Measurements from ENCODE around the gene TPCN2. TPM values are rescaled to one million over a fixed set of nuclear protein-coding genes. Genes with fewer than 3 reads are reported as not detected.

Gene TPCN2
- total RNA-seq, 1 donor from 2014 or later: 9.5 TPM

GRCh38 chr11:69104212-69104855 lies 55.6 kb downstream of the TPCN2 start:
- Mint-ChIP-seq H3K36me3 (ENCODE audit: low read depth, unreplicated experiment) (peaks cover 4% of the 10 kb centered on the region), H3K27ac (ENCODE audit: unreplicated experiment) (no peak overlapping the region), H3K4me3 (ENCODE audit: unreplicated experiment) (no peak overlapping the region), H3K4me1 (ENCODE audit: low read depth, unreplicated experiment) (no peaks in the 10 kb centered on the region), H3K27me3 (ENCODE audit: low read depth, unreplicated experiment) (peaks cover 57% of the 10 kb centered on the region), H3K9me3 (ENCODE audit: unreplicated experiment) (peaks cover 3% of the 10 kb centered on the region)
- H3K79me2 ChIP-seq (ENCODE audit: insufficient read depth, low read length): no peaks in the 10 kb centered on the region
- H3K4me2 ChIP-seq (ENCODE audit: low read length): no peak overlapping the region
- no peak overlapping the region for H3K27ac ChIP-seq (ENCODE audit: low read depth, low read length)
- peaks cover 7% of the 10 kb centered on the region for H3K27me3 ChIP-seq (ENCODE audit: insufficient read depth, low read length)
- no peaks in the 10 kb centered on the region for H3K36me3 ChIP-seq (ENCODE audit: insufficient read depth, low read length)
- H3K4me3 ChIP-seq (ENCODE audit: insufficient read depth, low read depth, low read length): no peak overlapping the region
- DNase-seq (ENCODE audit: low read depth) (no peak), FAIRE-seq (no peak)
- H3K9ac ChIP-seq (ENCODE audit: low read length): no peak overlapping the region
- H4K20me1 ChIP-seq (ENCODE audit: insufficient read depth, low read length): peaks cover 2% of the 10 kb centered on the region
- peaks cover 8% of the 10 kb centered on the region for H3K9me3 ChIP-seq (ENCODE audit: insufficient read depth, low read depth, low read length)
- H3K4me1 ChIP-seq (ENCODE audit: insufficient read depth, low read length): no peaks in the 10 kb centered on the region
- TF ChIP-seq CTCF (IDR thresholded peaks at IDR 0.05; ENCODE audit: insufficient read depth, low read depth, low read length) (no peak), EZH2 (IDR thresholded peaks at IDR 0.05; ENCODE audit: insufficient read depth, low read length) (no peak)
- no peak overlapping the region for H2AFZ ChIP-seq (ENCODE audit: low read depth, low read length)

DNA sequence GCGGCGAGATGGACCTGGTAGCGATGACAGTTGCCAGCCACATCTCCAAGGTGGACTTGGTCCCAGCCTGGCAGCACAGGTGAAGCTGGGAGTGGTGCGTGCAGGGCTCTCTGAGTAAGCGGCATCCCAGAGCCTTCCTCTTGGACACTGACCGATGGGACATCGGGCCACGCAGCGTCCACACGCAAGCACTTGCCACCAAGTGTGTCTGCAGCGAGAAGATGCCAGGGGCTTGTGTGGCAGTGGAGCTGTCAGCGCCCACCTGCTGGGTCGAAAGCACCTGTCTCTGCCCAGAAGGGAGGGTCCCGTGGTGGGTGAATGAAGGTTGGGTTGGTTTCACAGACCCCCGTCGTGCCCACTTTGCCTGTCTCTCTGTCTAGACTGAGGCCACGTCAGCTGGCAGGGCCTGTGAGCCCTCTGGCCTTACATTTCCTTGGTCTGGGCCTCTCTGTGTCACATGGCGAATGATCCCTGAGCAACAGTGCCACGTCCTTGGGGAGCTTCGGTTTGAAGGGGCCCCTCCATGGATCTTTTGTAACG lies 56.2 kb downstream of the TPCN2 start:
- no peaks in the 10 kb centered on the region for H3K4me1 Mint-ChIP-seq (ENCODE audit: low read depth, unreplicated experiment)
- peaks cover 2% of the 10 kb centered on the region for H4K20me1 ChIP-seq (ENCODE audit: insufficient read depth, low read length)
- FAIRE-seq (no peak), DNase-seq (ENCODE audit: low read depth) (no peak)
- H3K9me3 Mint-ChIP-seq (ENCODE audit: unreplicated experiment): peaks cover 3% of the 10 kb centered on the region
- peaks cover 8% of the 10 kb centered on the region for H3K9me3 ChIP-seq (ENCODE audit: insufficient read depth, low read depth, low read length)
- peaks cover 57% of the 10 kb centered on the region for H3K27me3 Mint-ChIP-seq (ENCODE audit: low read depth, unreplicated experiment)
- H3K36me3 ChIP-seq (ENCODE audit: insufficient read depth, low read length): no peaks in the 10 kb centered on the region
- H3K27me3 ChIP-seq (ENCODE audit: insufficient read depth, low read length): peaks cover 3% of the 10 kb centered on the region
- no peaks in the 10 kb centered on the region for H3K79me2 ChIP-seq (ENCODE audit: insufficient read depth, low read length)
- H3K27ac Mint-ChIP-seq (ENCODE audit: unreplicated experiment): no peak overlapping the region
- H2AFZ ChIP-seq (ENCODE audit: low read depth, low read length): no peak overlapping the region
- H3K4me1 ChIP-seq (ENCODE audit: insufficient read depth, low read length): no peaks in the 10 kb centered on the region
- TF ChIP-seq CTCF (IDR thresholded peaks at IDR 0.05; ENCODE audit: insufficient read depth, low read depth, low read length) (no peak), EZH2 (IDR thresholded peaks at IDR 0.05; ENCODE audit: insufficient read depth, low read length) (no peak)
- no peak overlapping the region for H3K4me3 ChIP-seq (ENCODE audit: insufficient read depth, low read depth, low read length)
- H3K27ac ChIP-seq (ENCODE audit: low read depth, low read length): no peak overlapping the region
- no peak overlapping the region for H3K9ac ChIP-seq (ENCODE audit: low read length)
- no peak overlapping the region for H3K4me3 Mint-ChIP-seq (ENCODE audit: unreplicated experiment)
- H3K36me3 Mint-ChIP-seq (ENCODE audit: low read depth, unreplicated experiment): peaks cover 4% of the 10 kb centered on the region
- H3K4me2 ChIP-seq (ENCODE audit: low read length): no peak overlapping the region

DNA sequence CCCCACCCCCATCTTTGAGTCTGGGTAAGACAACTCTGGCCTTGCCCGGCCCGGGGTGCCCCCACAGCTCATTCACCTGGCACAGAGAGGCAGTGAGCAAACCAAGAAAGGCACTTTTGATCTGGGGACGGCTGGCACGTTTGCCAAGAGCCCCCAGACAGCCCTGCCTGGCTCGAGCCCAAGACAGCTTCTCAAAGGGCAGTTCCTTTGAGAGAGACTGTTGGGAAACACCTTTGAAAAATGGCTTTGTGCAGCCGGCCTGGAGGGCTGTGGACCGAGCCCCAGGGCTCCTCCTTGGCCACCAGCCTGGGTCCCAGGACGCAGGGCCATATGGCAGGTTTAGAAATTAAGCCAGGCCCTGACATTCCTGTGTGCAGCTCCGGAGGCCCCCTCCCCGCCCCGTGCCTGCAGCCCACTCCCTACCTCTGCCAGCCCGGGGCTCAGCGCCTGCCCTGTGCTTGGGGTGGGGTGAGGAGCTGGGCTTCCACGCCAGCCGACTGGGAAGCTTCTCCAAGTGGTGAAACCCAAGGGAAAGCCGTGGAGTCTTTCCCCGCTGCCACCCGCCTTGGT lies 56.8 kb downstream of the TPCN2 start:
- no peaks in the 10 kb centered on the region for H3K4me1 Mint-ChIP-seq (ENCODE audit: low read depth, unreplicated experiment)
- H3K4me3 ChIP-seq (ENCODE audit: insufficient read depth, low read depth, low read length): no peak overlapping the region
- H3K36me3 ChIP-seq (ENCODE audit: insufficient read depth, low read length): no peaks in the 10 kb centered on the region
- DNase-seq (ENCODE audit: low read depth) (no peak), FAIRE-seq (no peak)
- no peak overlapping the region for H2AFZ ChIP-seq (ENCODE audit: low read depth, low read length)
- H3K27ac Mint-ChIP-seq (ENCODE audit: unreplicated experiment): no peak overlapping the region
- H3K27ac ChIP-seq (ENCODE audit: low read depth, low read length): no peak overlapping the region
- no peaks in the 10 kb centered on the region for H3K27me3 ChIP-seq (ENCODE audit: insufficient read depth, low read length)
- no peak overlapping the region for H3K4me3 Mint-ChIP-seq (ENCODE audit: unreplicated experiment)
- H3K9me3 Mint-ChIP-seq (ENCODE audit: unreplicated experiment): peaks cover 6% of the 10 kb centered on the region
- TF ChIP-seq EZH2 (IDR thresholded peaks at IDR 0.05; ENCODE audit: insufficient read depth, low read length) (no peak), CTCF (IDR thresholded peaks at IDR 0.05; ENCODE audit: insufficient read depth, low read depth, low read length) (no peak)
- H3K79me2 ChIP-seq (ENCODE audit: insufficient read depth, low read length): no peaks in the 10 kb centered on the region
- peaks cover 8% of the 10 kb centered on the region for H3K9me3 ChIP-seq (ENCODE audit: insufficient read depth, low read depth, low read length)
- no peak overlapping the region for H3K4me2 ChIP-seq (ENCODE audit: low read length)
- H3K9ac ChIP-seq (ENCODE audit: low read length): no peak overlapping the region
- H4K20me1 ChIP-seq (ENCODE audit: insufficient read depth, low read length): peaks cover 2% of the 10 kb centered on the region
- peaks cover 60% of the 10 kb centered on the region for H3K27me3 Mint-ChIP-seq (ENCODE audit: low read depth, unreplicated experiment)
- no peaks in the 10 kb centered on the region for H3K4me1 ChIP-seq (ENCODE audit: insufficient read depth, low read length)
- peaks cover 4% of the 10 kb centered on the region for H3K36me3 Mint-ChIP-seq (ENCODE audit: low read depth, unreplicated experiment)
